GM12865 (cell line): ENCODE results near the gene C9orf43.

ENCODE experiments used
- DNase-seq: peaks from one replicate; pipeline ENCODE4 v3.0.0; 2010; ENCODE audit warnings: low read depth
- H3K4me3 ChIP-seq: 2 replicates; pipeline ENCODE4 v1.5.1; 2011; ENCODE audit warnings: mild to moderate bottlenecking, low read depth, low read length, control low read depth
- TF ChIP-seq, protein P1 (sequence below): IDR thresholded peaks from 2 replicates; pipeline ENCODE4 v1.5.1; 2011; ENCODE audit warnings: low read length, control low read depth, low read depth, inconsistent platforms; ENCODE audit not compliant: insufficient read depth; ENCODE audit errors: missing control alignments

Gene C9orf43

DNA sequence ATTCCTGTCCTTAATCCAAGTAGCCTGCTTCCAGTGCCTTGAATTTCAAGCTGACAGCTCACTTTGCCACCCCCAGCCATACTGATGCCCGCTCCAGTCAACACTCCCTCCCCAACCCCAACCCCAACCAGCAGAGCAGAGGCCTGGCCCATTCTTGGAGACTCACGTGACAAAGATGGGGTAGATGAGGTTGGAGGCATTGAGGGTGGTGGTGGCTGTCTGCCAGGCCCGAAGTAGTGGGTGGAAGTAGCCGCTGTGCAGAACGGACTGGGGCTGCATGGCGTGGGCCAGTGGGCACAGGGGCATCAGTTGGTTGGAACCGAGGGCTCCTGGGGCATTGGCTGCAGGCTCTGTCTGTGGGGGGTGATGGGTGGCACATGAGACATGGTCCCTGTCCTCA lies 17.3 kb upstream of the C9orf43 start:
- DNase-seq, result no peak
- no peak overlapping the region for H3K4me3 ChIP-seq
- TF ChIP-seq, protein P1, sequence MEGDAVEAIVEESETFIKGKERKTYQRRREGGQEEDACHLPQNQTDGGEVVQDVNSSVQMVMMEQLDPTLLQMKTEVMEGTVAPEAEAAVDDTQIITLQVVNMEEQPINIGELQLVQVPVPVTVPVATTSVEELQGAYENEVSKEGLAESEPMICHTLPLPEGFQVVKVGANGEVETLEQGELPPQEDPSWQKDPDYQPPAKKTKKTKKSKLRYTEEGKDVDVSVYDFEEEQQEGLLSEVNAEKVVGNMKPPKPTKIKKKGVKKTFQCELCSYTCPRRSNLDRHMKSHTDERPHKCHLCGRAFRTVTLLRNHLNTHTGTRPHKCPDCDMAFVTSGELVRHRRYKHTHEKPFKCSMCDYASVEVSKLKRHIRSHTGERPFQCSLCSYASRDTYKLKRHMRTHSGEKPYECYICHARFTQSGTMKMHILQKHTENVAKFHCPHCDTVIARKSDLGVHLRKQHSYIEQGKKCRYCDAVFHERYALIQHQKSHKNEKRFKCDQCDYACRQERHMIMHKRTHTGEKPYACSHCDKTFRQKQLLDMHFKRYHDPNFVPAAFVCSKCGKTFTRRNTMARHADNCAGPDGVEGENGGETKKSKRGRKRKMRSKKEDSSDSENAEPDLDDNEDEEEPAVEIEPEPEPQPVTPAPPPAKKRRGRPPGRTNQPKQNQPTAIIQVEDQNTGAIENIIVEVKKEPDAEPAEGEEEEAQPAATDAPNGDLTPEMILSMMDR, result no peak

DNA sequence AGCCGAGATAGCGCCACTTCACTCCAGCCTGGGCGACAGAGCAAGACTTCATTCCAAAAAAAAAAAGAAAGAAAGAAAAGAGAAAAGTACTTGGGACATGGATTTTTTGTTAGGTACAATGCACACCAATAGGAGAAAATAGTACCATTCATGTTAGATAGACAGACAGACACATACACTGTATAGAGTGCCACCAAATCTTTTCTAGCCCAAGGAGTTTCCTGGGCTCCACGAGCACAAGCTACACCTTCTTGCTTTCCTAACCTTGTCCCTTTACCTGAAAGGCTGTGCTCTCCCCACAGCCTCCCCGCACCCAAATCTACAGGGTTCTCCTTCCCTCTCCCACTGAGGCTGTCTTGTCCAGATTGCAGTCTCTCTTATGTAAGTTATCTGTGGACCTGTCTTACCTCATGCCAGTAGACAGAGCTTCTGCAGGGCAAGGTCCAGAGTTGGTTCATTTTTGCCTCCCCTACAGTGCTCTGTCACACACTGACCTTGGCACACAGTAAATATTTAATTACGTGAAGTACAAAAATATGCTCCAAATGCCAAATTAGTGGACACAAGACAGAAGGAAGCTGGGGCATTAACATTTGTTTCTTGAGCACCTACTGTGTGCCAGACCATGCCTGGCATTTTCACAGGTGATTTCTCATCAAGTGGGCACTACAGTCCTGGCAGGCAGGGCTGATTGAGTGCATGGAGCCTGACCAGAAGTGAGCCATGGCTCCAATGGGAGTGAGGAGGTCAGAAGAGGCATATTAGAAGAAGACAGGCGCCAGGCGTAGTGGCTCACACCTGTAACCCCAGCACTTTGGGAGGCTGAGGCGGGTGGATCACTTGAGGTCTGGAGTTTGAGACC lies 15.3 kb upstream of the C9orf43 start:
- TF ChIP-seq, protein P1, result no peak
- H3K4me3 ChIP-seq, result no peak overlapping the region
- DNase-seq, result no peak

DNA sequence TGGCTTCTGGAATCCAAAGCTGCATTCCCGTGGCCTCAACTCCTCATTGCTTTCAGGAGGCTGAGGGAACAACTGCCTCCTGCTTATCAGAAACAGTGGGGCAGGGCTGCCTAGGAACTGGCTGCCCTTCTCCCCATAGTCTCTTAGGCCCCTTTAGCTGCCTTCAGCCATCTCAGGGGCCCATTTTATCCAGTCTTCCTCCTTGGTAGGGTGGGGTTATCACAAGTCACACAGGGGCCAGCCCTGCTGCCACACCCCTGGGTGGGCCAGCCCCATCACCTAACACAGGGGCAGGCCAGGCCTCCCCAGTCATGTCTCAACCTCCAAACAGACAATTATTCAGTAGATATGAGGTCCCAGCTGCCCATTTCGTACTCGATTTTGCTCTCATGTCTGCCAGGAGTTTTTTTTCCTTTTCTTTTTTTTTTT lies 13.3 kb upstream of the C9orf43 start:
- no peak overlapping the region for H3K4me3 ChIP-seq
- DNase-seq, result no peak
- TF ChIP-seq, protein P1, result no peak

DNA sequence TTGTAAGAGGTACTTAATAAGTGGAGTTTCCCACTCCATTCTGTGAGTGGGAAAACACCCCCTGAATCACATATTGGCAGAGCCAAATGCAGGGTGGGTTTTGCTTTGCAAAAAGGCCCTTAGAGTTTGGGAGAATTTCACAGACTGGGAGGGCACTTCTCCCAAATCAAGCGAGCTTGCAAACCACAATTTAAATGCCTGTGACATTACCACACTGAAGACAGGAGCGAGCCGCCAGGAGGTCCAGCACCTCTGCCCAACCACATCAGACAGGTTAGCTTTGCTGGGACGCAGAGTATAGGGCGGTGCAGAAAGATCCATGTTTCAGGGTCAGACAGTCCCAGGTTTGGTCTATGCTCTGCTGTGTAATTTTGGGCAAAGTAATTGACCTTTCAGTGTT lies 11.8 kb upstream of the C9orf43 start:
- TF ChIP-seq, protein P1, result no peak
- no peak overlapping the region for H3K4me3 ChIP-seq
- no peak for DNase-seq

DNA sequence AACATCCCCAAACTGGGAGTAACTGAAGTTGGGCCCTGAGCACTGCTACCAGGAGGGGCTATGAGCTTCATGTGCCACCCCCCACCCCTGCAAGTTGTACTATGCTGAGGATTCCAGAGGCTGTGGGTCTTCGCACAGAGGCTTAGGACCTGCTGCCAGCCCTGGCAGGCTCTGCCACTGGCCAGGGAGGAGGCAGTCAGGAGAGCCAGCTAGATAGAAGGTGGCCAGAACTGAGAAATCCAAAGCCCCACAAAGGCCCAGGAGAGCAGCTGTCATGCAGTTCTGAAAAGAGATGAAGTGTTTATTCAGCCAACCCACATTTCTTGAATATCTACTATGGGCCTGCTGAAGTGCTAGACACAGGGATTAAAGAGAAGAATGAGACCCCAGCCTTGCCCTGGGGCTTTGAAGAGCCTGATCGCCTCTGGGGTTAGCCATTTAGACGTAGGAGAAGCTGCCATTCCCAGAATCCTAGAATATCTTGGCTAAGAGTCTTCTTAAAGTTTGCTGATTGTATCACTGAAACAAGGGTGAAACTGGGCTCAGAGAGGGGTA lies 10.8 kb upstream of the C9orf43 start:
- TF ChIP-seq, protein P1, result no peak
- no peak overlapping the region for H3K4me3 ChIP-seq
- DNase-seq, result no peak

DNA sequence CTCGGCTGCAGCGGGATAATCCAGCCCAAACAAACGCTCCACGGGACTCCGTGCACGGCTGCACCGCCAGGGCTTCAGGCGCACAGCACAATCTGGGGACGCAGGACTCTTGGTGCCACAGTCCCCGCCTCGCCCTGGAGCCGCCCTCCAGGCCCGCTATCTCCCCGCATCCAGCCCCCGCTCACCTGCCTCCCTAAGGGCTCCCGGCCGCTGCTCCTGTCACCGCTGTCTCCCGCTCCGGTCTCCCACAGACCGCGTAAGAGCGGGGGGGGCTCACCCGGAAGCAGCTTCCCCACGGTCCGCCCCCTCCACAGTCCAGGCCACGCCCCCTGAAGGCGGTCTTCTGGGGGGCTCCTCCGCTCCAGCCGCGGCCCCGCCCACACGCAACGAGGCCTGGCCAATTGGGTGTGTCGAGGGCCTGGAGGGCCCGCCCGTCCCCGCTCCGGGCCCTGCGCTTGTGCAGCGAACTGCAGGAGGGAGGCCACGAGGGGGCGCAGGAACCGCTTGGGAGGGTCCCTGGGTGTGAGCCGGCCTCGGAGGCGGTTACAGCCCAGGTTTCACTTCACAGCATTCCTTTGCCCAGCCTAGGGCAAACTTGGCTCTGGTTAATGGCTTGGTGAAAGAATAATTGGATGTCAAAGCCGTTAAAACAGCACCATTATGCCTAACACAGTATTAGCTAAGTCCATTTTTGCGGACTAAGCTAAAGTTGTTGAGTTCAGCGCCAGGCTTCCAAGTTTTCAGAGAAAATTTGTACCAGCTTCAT lies 9.3 kb upstream of the C9orf43 start, which contains the start of gene ALAD:
Gene ALAD (minus strand): TSS at position 258 of the 766 bp plus-strand sequence. CDS start 7,725 bp downstream, outside the sequence.
- TF ChIP-seq, protein P1, result peak; percentile 95
- DNase-seq, result peak; percentile 99
- peak within 1 kb of the TSS; percentile 98 for H3K4me3 ChIP-seq
